Prostate gland (tissue), 2 donors: ENCODE measurements around the gene FAM120B. TPM values are rescaled to one million over a fixed set of nuclear protein-coding genes. Genes with fewer than 3 reads are reported as not detected.
"Not testable (repeated sequence)": the region's sequence is repeated elsewhere in the genome, so short reads cannot be mapped to it uniquely, and the experiment has no call there.

Experiments
- DNase-seq: peaks from one replicate; pipeline ENCODE4 v3.0.0-alpha.2; 2019; ENCODE audit warnings: low spot score
- H3K27ac ChIP-seq, 2 donors: fragments of 200-600 bp; sonication (generic); 2 replicates each; pipeline ENCODE4 v1.5.1; 2017 to 2019
- H3K27me3 ChIP-seq: fragments of 200-600 bp; sonication (generic); replicated peaks from 2 replicates; pipeline ENCODE4 v1.5.1; 2019; ENCODE audit not compliant: insufficient read depth
- H3K36me3 ChIP-seq, 2 donors: fragments of 200-600 bp; sonication (generic); 1 replicate in 1 of 2; 2 replicates in 1 of 2; pipeline versions ENCODE4 v1.5.1 to v1.8.1; 2017 to 2019
- H3K4me1 ChIP-seq: fragments of 200-600 bp; sonication (generic); replicated peaks from 2 replicates; pipeline ENCODE4 v1.5.1; 2019
- H3K4me3 ChIP-seq, 2 donors: fragments of 200-600 bp; sonication (generic); 2 replicates each; pipeline ENCODE4 v1.5.1; 2017 to 2019
- H3K9me3 ChIP-seq: fragments of 200-600 bp; sonication (generic); 2 replicates; pipeline ENCODE4 v1.5.1; 2017
- CTCF ChIP-seq, 4 experiments: fragments of 200-600 bp in 2 of 4; fragments of 450-650 bp in 2 of 4; sonication (generic) in 2 of 4; IDR thresholded peaks; 1 replicate in 3 of 4; 2 replicates in 1 of 4; pipeline ENCODE4 v1.5.1; 2016 to 2019; ENCODE audit warnings: antibody characterized with exemption in 4 of 4, mild to moderate bottlenecking in 2 of 4, moderate library complexity in 2 of 4
- POLR2A ChIP-seq: fragments of 450-650 bp; IDR thresholded peaks from one replicate; pipeline ENCODE4 v1.6.1; 2016; ENCODE audit warnings: antibody characterized with exemption, mild to moderate bottlenecking
- POLR2AphosphoS5 ChIP-seq: sonication (generic); formaldehyde crosslinking; IDR thresholded peaks from one replicate; pipeline ENCODE4 v1.6.1; 2017; ENCODE audit warnings: antibody characterized with exemption
- WGBS: methylation state at CpG from one replicate; pipeline ENCODE4 v1.1.5; 2018; 5-methylcytosine and 5-hydroxymethylcytosine counted together
- intact Hi-C: fragments of 100-400 bp; cut with DNase I; formaldehyde crosslinking; loops from one replicate; pipeline ENCODE4 v1.14.2; 2022
- total RNA-seq, 2 donors: library from RNA; depleted of rRNA; stranded (reverse); fragments of >200 nt; gene quantifications; one replicate each; pipeline ENCODE4 v1.1.0, GENCODE V29; 2016

Gene FAM120B
- total RNA-seq, 2 donors from 2014 or later: 28.8 to 45.0 TPM

- no peaks in the 10 kb centered on the region for H3K9me3 ChIP-seq
- DNase-seq: no peak
- no peak overlapping the region for H3K4me3 ChIP-seq
- peaks cover 0 to 14% of the 10 kb centered on the region in 2 donors for H3K36me3 ChIP-seq
- no peak overlapping the region for H3K27ac ChIP-seq
- H3K4me1 ChIP-seq: no peaks in the 10 kb centered on the region
- H3K27me3 ChIP-seq: no peaks in the 10 kb centered on the region
- intact Hi-C loops: no loop called here
- TF ChIP-seq POLR2AphosphoS5: no peak
- TF ChIP-seq POLR2A: no peak
- no peak for TF ChIP-seq CTCF (IDR thresholded peaks at IDR 0.05)
- WGBS: 91% methylated on average over 7 of the region's 7 CpGs
Measured at GRCh38 chr6:170393033-170393432, 86.5 kb downstream of the FAM120B start.

- DNase-seq: no peak
- intact Hi-C loops: no loop called here
- 95% methylated on average over 9 of the region's 9 CpGs for WGBS
- Histone ChIP-seq H3K27ac (no peak overlapping the region), H3K36me3 (peaks cover 0 to 14% of the 10 kb centered on the region in 2 donors), H3K4me1 (no peaks in the 10 kb centered on the region), H3K9me3 (no peaks in the 10 kb centered on the region), H3K4me3 (no peak overlapping the region), H3K27me3 (no peaks in the 10 kb centered on the region)
- TF ChIP-seq CTCF (IDR thresholded peaks at IDR 0.05) (no peak), POLR2AphosphoS5 (no peak), POLR2A (no peak)
Measured at GRCh38 chr6:170393807-170394399, 87.3 kb downstream of the FAM120B start.

- H3K9me3 ChIP-seq: no peaks in the 10 kb centered on the region
- intact Hi-C loops: no loop called here
- no peak overlapping the region for H3K27ac ChIP-seq
- WGBS: 98% methylated on average over 6 of the region's 6 CpGs
- H3K36me3 ChIP-seq: peaks cover 0 to 14% of the 10 kb centered on the region in 2 donors
- H3K27me3 ChIP-seq: no peaks in the 10 kb centered on the region
- no peaks in the 10 kb centered on the region for H3K4me1 ChIP-seq
- H3K4me3 ChIP-seq: no peak overlapping the region
- TF ChIP-seq POLR2A (no peak), CTCF (IDR thresholded peaks at IDR 0.05) (no peak), POLR2AphosphoS5 (no peak)
- DNase-seq: no peak
Measured at GRCh38 chr6:170394980-170395379, 88.4 kb downstream of the FAM120B start.

- H3K27ac ChIP-seq, H3K4me3 ChIP-seq, H3K27me3 ChIP-seq, intact Hi-C loops, DNase-seq, H3K4me1 ChIP-seq, H3K9me3 ChIP-seq: not testable (repeated sequence)
- peaks cover 0 to 14% of the 10 kb centered on the region in 2 donors for H3K36me3 ChIP-seq
- WGBS: 87% methylated on average over 1 of the region's 1 CpG
Measured at GRCh38 chr6:170398743-170399369, 92.3 kb downstream of the FAM120B start.

- 45% methylated on average over 2 of the region's 2 CpGs for WGBS
Measured at GRCh38 chr6:170399955-170400558, 93.5 kb downstream of the FAM120B start.

More at GRCh38 chr6:170399955-170400558, 93.5 kb downstream of the FAM120B start:
- H3K9me3 ChIP-seq, intact Hi-C loops, H3K27ac ChIP-seq, DNase-seq, H3K4me3 ChIP-seq, H3K4me1 ChIP-seq, H3K27me3 ChIP-seq: not testable (repeated sequence)
- H3K36me3 ChIP-seq: peaks cover 0 to 14% of the 10 kb centered on the region in 2 donors
